ENCODE results near the gene C1orf185.

GRCh38 chr1:51070011-51070410 is 32.0 kb upstream of the C1orf185 start:
- TF ChIP-seq CTCF (IDR thresholded peaks at IDR 0.05): no peak
- no peak for TF ChIP-seq POLR2A (IDR thresholded peaks at IDR 0.05)

All from uterus (tissue), 2 donors.